Immature natural killer cell (primary cell): ENCODE results near the gene TFAM. TPM values are rescaled to one million over a fixed set of nuclear protein-coding genes. Genes with fewer than 3 reads are reported as not detected.

Source experiments
- polyA plus RNA-seq, 3 donors: library from polyadenylated mRNA; unstranded; fragments of 300-500 nt; fragmentation: Illumina TruSeq; gene quantifications; one replicate each; pipeline ENCODE4 v1.2.3, GENCODE V29; 2021

The TFAM gene
- polyA plus RNA-seq, 3 donors from 2014 or later = 27.8 to 49.7 (median 44.8) TPM

Other genes with a start within 250 kb of the TFAM start
- 1 to 10 TPM in 2 of 3 donors, not detected in 1; 1.3 to 2.6 TPM for gene IPMK, start 117.5 kb upstream of the TFAM start, polyA plus RNA-seq
- gene CISD1, start 116.2 kb upstream of the TFAM start, polyA plus RNA-seq = 10 to 100 TPM; 47.1 to 61.5 (median 58.2) TPM
- gene UBE2D1, start 50.4 kb upstream of the TFAM start, polyA plus RNA-seq = 10 to 100 TPM; 11.7 to 23.1 (median 18.4) TPM
- under 1 TPM in 2 of 3 donors, not detected in 1; 0.08 to 0.11 TPM for gene BICC1, start 127.5 kb downstream of the TFAM start, polyA plus RNA-seq